CD4-positive, CD25-positive, alpha-beta regulatory T cell (primary cell): Measurements from ENCODE around the gene KIF3B. TPM values are rescaled to one million over a fixed set of nuclear protein-coding genes. Genes with fewer than 3 reads are reported as not detected.
A peak's percentile ranks its signal among the peaks of the same experiment; 100 is the strongest.

Experiments used
- ATAC-seq, 2 donors: fragments of 150-1000 bp; cut with Tn5 transposase; one replicate each; pipeline ENCODE4 v1.10.0; 2021; ENCODE audit warnings: low read depth in 2 of 2, moderate number of reproducible peaks in 2 of 2, moderate library complexity in 1 of 2
- DNase-seq, 3 donors: peaks; one replicate each; pipeline versions ENCODE4 v3.0.0 to v3.0.0-alpha.2; 2012 to 2022; ENCODE audit warnings: mixed read lengths in 1 of 3
- H3K27ac ChIP-seq: one replicate; pipeline ENCODE4 v1.7.0; 2013; ENCODE audit warnings: mild to moderate bottlenecking, low read length; ENCODE audit not compliant: insufficient read depth, poor library complexity, severe bottlenecking
- H3K27me3 ChIP-seq: one replicate; pipeline ENCODE4 v1.7.0; 2013; ENCODE audit warnings: low read length; ENCODE audit not compliant: control insufficient read depth, insufficient read depth
- H3K36me3 ChIP-seq: one replicate; pipeline ENCODE4 v1.7.0; 2013; ENCODE audit warnings: mild to moderate bottlenecking, low read length, moderate library complexity; ENCODE audit not compliant: control insufficient read depth, insufficient read depth
- H3K4me1 ChIP-seq: 2 replicates; pipeline ENCODE4 v1.7.0; 2013; ENCODE audit warnings: mild to moderate bottlenecking, low read length; ENCODE audit not compliant: insufficient read depth, control insufficient read depth, poor library complexity, severe bottlenecking
- H3K4me3 ChIP-seq: one replicate; pipeline ENCODE4 v1.7.0; 2013; ENCODE audit warnings: low read depth, mild to moderate bottlenecking, low read length, moderate library complexity
- H3K9me3 ChIP-seq, 2 experiments: 1 replicate in 1 of 2; 2 replicates in 1 of 2; pipeline ENCODE4 v1.7.0; 2013; ENCODE audit warnings: low read length in 2 of 2, mild to moderate bottlenecking in 1 of 2, moderate library complexity in 1 of 2; ENCODE audit not compliant: control insufficient read depth in 2 of 2
- H3K27ac Mint-ChIP-seq, 3 donors: one replicate each; pipeline ENCODE4 v1.8.0; 2020 to 2022; ENCODE audit warnings: mild to moderate bottlenecking in 3 of 3, mixed read lengths in 3 of 3, moderate library complexity in 2 of 3
- H3K27me3 Mint-ChIP-seq: one replicate; pipeline ENCODE4 v1.8.0; 2022; ENCODE audit warnings: mild to moderate bottlenecking, mixed read lengths
- H3K36me3 Mint-ChIP-seq: one replicate; pipeline ENCODE4 v1.8.0; 2020; ENCODE audit warnings: mixed read lengths
- H3K4me1 Mint-ChIP-seq, 4 donors: one replicate each; pipeline ENCODE4 v1.8.0; 2020 to 2022; ENCODE audit warnings: mixed read lengths in 4 of 4, mild to moderate bottlenecking in 1 of 4
- H3K4me3 Mint-ChIP-seq, 4 donors: one replicate each; pipeline ENCODE4 v1.8.0; 2020 to 2022; ENCODE audit warnings: mild to moderate bottlenecking in 4 of 4, mixed read lengths in 4 of 4, moderate library complexity in 3 of 4
- H3K9me3 Mint-ChIP-seq, 7 donors: one replicate each; pipeline ENCODE4 v1.8.0; 2020 to 2022; ENCODE audit warnings: mixed read lengths in 7 of 7, mild to moderate bottlenecking in 3 of 7, moderate library complexity in 2 of 7
- polyA plus RNA-seq, 4 donors: library from polyadenylated mRNA; unstranded; fragments of 300-500 nt; fragmentation: Illumina TruSeq; gene quantifications; one replicate each; pipeline ENCODE4 v1.2.3, GENCODE V29; 2021
- total RNA-seq: library from RNA; stranded (reverse); gene quantifications from one replicate; pipeline ENCODE4 v1.2.3, GENCODE V29; 2022

The KIF3B gene
- total and polyA plus RNA-seq, 5 donors from 2014 or later = 1.8 to 19.6 (median 2.9) TPM

GRCh38 chr20:32297439-32297838, 20.0 kb downstream of the KIF3B start:
- Mint-ChIP-seq H3K36me3 (peaks cover 11% of the 10 kb centered on the region), H3K27me3 (no peaks in the 10 kb centered on the region), H3K27ac (peak overlapping the region; percentile 13 to 43 (median 26)), H3K9me3 (no peaks in the 10 kb centered on the region), H3K4me3 (peak overlapping the region in 1 of 4 donors; percentile 20), H3K4me1 (peaks cover 37 to 46% (median 39%) of the 10 kb centered on the region in 4 donors)
- Histone ChIP-seq H3K36me3 (no peaks in the 10 kb centered on the region), H3K4me1 (peaks cover 6% of the 10 kb centered on the region), H3K9me3 (no peaks in the 10 kb centered on the region), H3K4me3 (no peak overlapping the region), H3K27ac (no peak overlapping the region), H3K27me3 (no peaks in the 10 kb centered on the region)
- DNase-seq (no peak), ATAC-seq (no peak)

DNA sequence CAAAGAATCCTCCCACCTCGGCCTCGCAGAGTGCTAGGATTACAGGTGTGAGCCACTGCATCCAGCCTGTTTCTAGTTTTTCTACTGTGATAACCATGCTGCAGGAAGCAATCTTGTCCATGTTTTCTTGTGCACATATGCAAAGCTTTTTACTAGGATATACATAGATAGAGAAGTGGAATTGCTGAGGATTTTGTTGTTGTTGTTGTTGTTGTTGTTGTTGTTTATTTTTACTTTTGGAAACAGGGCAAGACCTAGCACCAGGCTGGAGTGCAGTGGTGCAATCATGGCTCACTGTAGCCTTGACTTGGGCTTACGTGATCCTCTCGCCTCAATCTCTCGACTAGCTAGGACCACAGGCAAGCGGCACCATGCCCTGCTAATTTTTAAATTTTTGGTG, 23.2 kb downstream of the KIF3B start:
- Histone ChIP-seq H3K4me3 (no peak overlapping the region), H3K36me3 (no peaks in the 10 kb centered on the region), H3K4me1 (peaks cover 6% of the 10 kb centered on the region), H3K27ac (no peak overlapping the region), H3K9me3 (no peaks in the 10 kb centered on the region), H3K27me3 (no peaks in the 10 kb centered on the region)
- H3K36me3 Mint-ChIP-seq = peaks cover 16% of the 10 kb centered on the region
- H3K4me1 Mint-ChIP-seq = peaks cover 24 to 37% (median 35%) of the 10 kb centered on the region in 4 donors
- ATAC-seq (no peak), DNase-seq (no peak)
- no peaks in the 10 kb centered on the region for H3K27me3 Mint-ChIP-seq
- no peak overlapping the region for H3K27ac Mint-ChIP-seq
- no peak overlapping the region for H3K4me3 Mint-ChIP-seq
- no peaks in the 10 kb centered on the region for H3K9me3 Mint-ChIP-seq

DNA sequence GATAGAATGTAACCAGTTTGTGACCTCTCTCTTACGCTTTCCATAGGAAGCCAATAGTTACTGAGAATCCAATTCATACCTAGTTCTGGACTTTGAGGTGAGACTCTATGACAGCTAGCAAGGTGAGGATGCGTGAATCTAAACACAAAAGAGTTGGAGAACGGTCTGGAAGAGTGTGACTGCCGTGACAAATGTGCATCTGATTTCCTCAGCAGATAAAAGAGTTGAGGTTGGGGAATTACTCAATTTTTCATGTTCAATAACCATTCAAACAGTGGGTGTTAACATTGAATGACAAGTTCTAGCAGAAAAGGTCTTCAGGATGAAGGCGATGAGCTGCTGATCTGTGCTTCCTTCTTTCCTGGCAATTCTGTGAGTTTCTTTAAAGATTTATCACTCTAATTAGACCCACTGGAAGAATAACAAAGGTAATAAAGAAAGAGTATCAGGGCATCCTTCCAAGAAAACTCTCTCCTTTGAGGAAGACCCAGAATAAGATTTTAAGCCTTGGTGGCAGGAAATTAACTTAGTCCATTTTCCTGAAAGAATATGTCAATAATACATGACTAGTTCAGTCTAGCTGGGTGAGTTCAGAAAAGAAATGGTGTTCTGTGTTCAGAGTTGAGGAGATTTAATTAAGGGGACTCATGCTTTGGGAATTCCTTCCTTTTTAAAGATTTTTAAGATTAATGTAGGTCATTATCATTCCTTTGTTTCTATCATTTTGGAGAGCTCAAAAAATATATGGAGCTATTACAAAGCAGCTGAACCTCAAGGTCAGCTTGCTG, 24.5 kb downstream of the KIF3B start:
- Histone ChIP-seq H3K27ac (no peak overlapping the region), H3K4me3 (no peak overlapping the region), H3K27me3 (no peaks in the 10 kb centered on the region), H3K4me1 (peaks cover 3% of the 10 kb centered on the region), H3K9me3 (no peaks in the 10 kb centered on the region), H3K36me3 (no peaks in the 10 kb centered on the region)
- DNase-seq (no peak), ATAC-seq (no peak)
- peaks cover 13% of the 10 kb centered on the region for H3K36me3 Mint-ChIP-seq
- H3K27ac Mint-ChIP-seq = peak overlapping the region in 2 of 3 donors; percentile 66 to 82
- H3K4me3 Mint-ChIP-seq = no peak overlapping the region
- no peaks in the 10 kb centered on the region for H3K9me3 Mint-ChIP-seq
- H3K27me3 Mint-ChIP-seq = no peaks in the 10 kb centered on the region
- H3K4me1 Mint-ChIP-seq = peaks cover 21 to 31% (median 29%) of the 10 kb centered on the region in 4 donors

GRCh38 chr20:32302507-32302872, 25.0 kb downstream of the KIF3B start:
- Histone ChIP-seq H3K4me1 (no peaks in the 10 kb centered on the region), H3K27ac (no peak overlapping the region), H3K4me3 (no peak overlapping the region), H3K36me3 (no peaks in the 10 kb centered on the region), H3K27me3 (no peaks in the 10 kb centered on the region), H3K9me3 (no peaks in the 10 kb centered on the region)
- no peaks in the 10 kb centered on the region for H3K27me3 Mint-ChIP-seq
- ATAC-seq (no peak), DNase-seq (no peak)
- H3K4me1 Mint-ChIP-seq = peaks cover 17 to 31% (median 26%) of the 10 kb centered on the region in 4 donors
- no peak overlapping the region for H3K4me3 Mint-ChIP-seq
- H3K27ac Mint-ChIP-seq = peak overlapping the region in 1 of 3 donors; percentile 82
- no peaks in the 10 kb centered on the region for H3K9me3 Mint-ChIP-seq
- peaks cover 13% of the 10 kb centered on the region for H3K36me3 Mint-ChIP-seq

DNA sequence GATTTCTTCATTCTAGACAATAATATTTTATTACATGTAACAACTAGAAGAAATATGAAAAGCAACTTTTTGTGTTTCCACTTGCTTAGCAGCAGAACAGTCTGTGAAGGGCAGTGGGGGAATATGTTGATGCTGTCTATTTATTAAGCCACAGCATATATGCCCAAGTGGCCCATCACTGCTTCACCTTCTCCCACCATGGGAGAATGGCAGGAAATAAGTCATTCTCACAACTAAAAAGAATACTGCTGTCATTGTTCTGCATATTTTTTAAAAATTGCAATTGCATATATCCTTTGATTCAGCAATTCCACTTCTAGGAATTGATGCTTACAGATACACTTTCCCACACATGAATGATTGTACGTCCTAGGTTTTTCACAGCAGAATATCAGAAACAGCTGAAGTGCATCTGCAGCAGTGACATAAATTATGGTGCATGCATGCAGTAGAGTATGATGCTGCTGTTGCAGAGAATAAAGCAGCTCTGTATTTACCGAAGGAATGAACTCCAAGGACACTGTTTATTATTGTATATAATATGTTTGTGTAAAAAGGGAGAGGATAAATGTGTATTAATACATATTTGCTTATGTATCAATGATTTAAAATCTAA, 26.8 kb downstream of the KIF3B start:
- Histone ChIP-seq H3K27ac (no peak overlapping the region), H3K4me1 (no peaks in the 10 kb centered on the region), H3K27me3 (no peaks in the 10 kb centered on the region), H3K36me3 (no peaks in the 10 kb centered on the region), H3K4me3 (no peak overlapping the region), H3K9me3 (no peaks in the 10 kb centered on the region)
- ATAC-seq = no peak
- no peak for DNase-seq
- Mint-ChIP-seq H3K27ac (peak overlapping the region in 1 of 3 donors; percentile 56), H3K4me1 (peaks cover 10 to 23% (median 15%) of the 10 kb centered on the region in 4 donors), H3K27me3 (no peaks in the 10 kb centered on the region), H3K9me3 (no peaks in the 10 kb centered on the region), H3K4me3 (no peak overlapping the region), H3K36me3 (peaks cover 13% of the 10 kb centered on the region)

DNA sequence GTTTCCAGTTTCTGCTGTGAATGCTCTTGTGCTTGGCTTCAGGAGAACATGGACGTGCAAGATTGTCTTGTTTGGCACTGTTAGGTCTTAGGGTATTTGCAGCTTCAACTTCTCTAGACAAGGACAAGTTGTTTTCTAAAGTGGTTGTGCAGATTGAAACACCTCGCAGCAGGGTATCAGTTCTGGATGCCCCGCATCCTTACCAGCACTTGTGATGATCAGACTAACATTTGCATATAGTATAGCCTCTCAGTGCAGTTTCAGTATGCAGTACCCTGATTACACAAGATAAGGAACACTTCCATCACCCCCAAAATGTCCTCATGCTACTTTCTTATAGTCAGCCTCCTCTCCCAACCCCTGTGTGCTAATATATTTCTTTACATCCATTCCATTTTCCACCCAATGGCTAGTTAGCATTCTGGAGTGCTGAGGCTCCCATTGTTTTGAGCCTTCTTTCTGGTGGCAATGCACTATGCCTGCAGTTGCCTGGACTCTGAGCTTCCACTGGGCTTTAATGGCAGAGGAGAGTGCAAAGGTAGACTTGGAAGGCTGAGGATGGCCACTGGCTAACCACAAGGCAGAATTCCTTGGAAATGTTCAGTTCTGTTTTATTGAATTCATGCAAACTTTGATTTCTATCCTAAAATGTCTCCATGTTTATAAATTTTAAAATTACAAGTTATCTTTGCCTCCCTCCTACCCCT, 35.4 kb downstream of the KIF3B start:
- Histone ChIP-seq H3K36me3 (peaks cover 49% of the 10 kb centered on the region), H3K9me3 (no peaks in the 10 kb centered on the region), H3K4me1 (no peaks in the 10 kb centered on the region), H3K27me3 (no peaks in the 10 kb centered on the region), H3K27ac (peak overlapping the region; percentile 33), H3K4me3 (no peak overlapping the region)
- ATAC-seq (no peak), DNase-seq (no peak)
- Mint-ChIP-seq H3K4me1 (peaks cover 0 to 21% (median 13%) of the 10 kb centered on the region in 4 donors), H3K9me3 (no peaks in the 10 kb centered on the region), H3K36me3 (peaks cover 55% of the 10 kb centered on the region), H3K27ac (peak overlapping the region in 2 of 3 donors; percentile 8 to 32), H3K4me3 (no peak overlapping the region), H3K27me3 (no peaks in the 10 kb centered on the region)

GRCh38 chr20:32314768-32315167, 37.3 kb downstream of the KIF3B start:
- DNase-seq (no peak), ATAC-seq (no peak)
- no peaks in the 10 kb centered on the region for H3K9me3 ChIP-seq
- H3K4me3 ChIP-seq = no peak overlapping the region
- no peaks in the 10 kb centered on the region for H3K27me3 ChIP-seq
- H3K4me1 Mint-ChIP-seq = peaks cover 0 to 21% (median 16%) of the 10 kb centered on the region in 4 donors
- no peaks in the 10 kb centered on the region for H3K4me1 ChIP-seq
- H3K27me3 Mint-ChIP-seq = no peaks in the 10 kb centered on the region
- H3K9me3 Mint-ChIP-seq = no peaks in the 10 kb centered on the region
- peak overlapping the region; percentile 71 to 87 (median 84) for H3K27ac Mint-ChIP-seq
- peaks cover 53% of the 10 kb centered on the region for H3K36me3 ChIP-seq
- H3K4me3 Mint-ChIP-seq = no peak overlapping the region
- H3K27ac ChIP-seq = no peak overlapping the region
- peaks cover 56% of the 10 kb centered on the region for H3K36me3 Mint-ChIP-seq
